GM18502 (cell line): ENCODE results near the gene TNFRSF1A.

Experiments
- ATAC-seq: cut with Tn5 transposase; IDR thresholded peaks from one replicate; pipeline ENCODE4 v1.9.1; 2021; ENCODE audit warnings: mild to moderate bottlenecking; ENCODE audit not compliant: unreplicated experiment, poor library complexity

TNFRSF1A gene

GRCh38 chr12:6375269-6376078 lies 33.6 kb upstream of the TNFRSF1A start, which contains the start of gene SCNN1A:
Gene SCNN1A (minus strand): TSS chr12:6375563. CDS start chr12:6374783, 780 bp downstream.
- ATAC-seq, result no peak

GRCh38 chr12:6374786-6375160 lies 32.9 kb upstream of the TNFRSF1A start:
- no peak for ATAC-seq

- no peak for ATAC-seq
Observed at GRCh38 chr12:6374028-6374785, 32.3 kb upstream of the TNFRSF1A start.

- no peak for ATAC-seq
Observed at GRCh38 chr12:6373022-6373787, 31.3 kb upstream of the TNFRSF1A start.

GRCh38 chr12:6372403-6373003 lies 30.6 kb upstream of the TNFRSF1A start:
- no peak for ATAC-seq

- ATAC-seq, result no peak
Observed at GRCh38 chr12:6370994-6371754, 29.3 kb upstream of the TNFRSF1A start.

GRCh38 chr12:6370576-6370935 lies 28.7 kb upstream of the TNFRSF1A start:
- ATAC-seq, result no peak

- ATAC-seq, result no peak
Observed at GRCh38 chr12:6369916-6370575, 28.2 kb upstream of the TNFRSF1A start.

GRCh38 chr12:6368906-6369525 lies 27.1 kb upstream of the TNFRSF1A start:
- ATAC-seq, result no peak

GRCh38 chr12:6367969-6368892 lies 26.4 kb upstream of the TNFRSF1A start:
- ATAC-seq, result no peak

GRCh38 chr12:6367065-6367968 lies 25.4 kb upstream of the TNFRSF1A start:
- ATAC-seq, result no peak

GRCh38 chr12:6364044-6364374 lies 22.1 kb upstream of the TNFRSF1A start:
- ATAC-seq, result no peak

- no peak for ATAC-seq
Observed at GRCh38 chr12:6363330-6364043, 21.6 kb upstream of the TNFRSF1A start.

- ATAC-seq, result no peak
Observed at GRCh38 chr12:6363010-6363329, 21.1 kb upstream of the TNFRSF1A start.

GRCh38 chr12:6362403-6362802 lies 20.5 kb upstream of the TNFRSF1A start:
- ATAC-seq, result no peak

GRCh38 chr12:6361834-6362233 lies 20.0 kb upstream of the TNFRSF1A start:
- no peak for ATAC-seq
